ENCODE results near the gene LEMD1. TPM values are rescaled to one million over a fixed set of nuclear protein-coding genes. Genes with fewer than 3 reads are reported as not detected.

LEMD1 gene
- total and polyA plus RNA-seq, 3 donors from 2014 or later = 35.2 to 83.2 (median 71.1) TPM

- intact Hi-C loops (cut with DNase I; ENCODE audit: low total_unique reads) = no loop called here
- peak; percentile 46 for DNase-seq
- Histone ChIP-seq H3K36me3 (ENCODE audit: low read depth, missing control alignments) (no peaks in the 10 kb centered on the region), H3K27me3 (no peaks in the 10 kb centered on the region), H3K9me3 (no peaks in the 10 kb centered on the region), H3K4me3 (no peak overlapping the region), H3K4me1 (peaks cover 76% of the 10 kb centered on the region), H3K27ac (peak overlapping the region; percentile 4 to 24)
- 27 to 60% methylated on average over 3 of the region's 3 CpGs for WGBS, 2 donors
- no peak for TF ChIP-seq POLR2A (IDR thresholded peaks at IDR 0.05)
- TF ChIP-seq CTCF (IDR thresholded peaks at IDR 0.05) = no peak
Observed at GRCh38 chr1:205441716-205442050, 19.8 kb upstream of the LEMD1 start.

GRCh38 chr1:205441318-205441633, 19.4 kb upstream of the LEMD1 start:
- Histone ChIP-seq H3K36me3 (ENCODE audit: low read depth, missing control alignments) (no peaks in the 10 kb centered on the region), H3K27me3 (no peaks in the 10 kb centered on the region), H3K4me3 (no peak overlapping the region), H3K27ac (peak overlapping the region in 1 of 2 donors; percentile 24), H3K4me1 (peaks cover 73% of the 10 kb centered on the region), H3K9me3 (no peaks in the 10 kb centered on the region)
- TF ChIP-seq POLR2A (IDR thresholded peaks at IDR 0.05) (no peak), CTCF (IDR thresholded peaks at IDR 0.05) (no peak)
- WGBS, 2 donors = 67 to 87% methylated on average over 6 of the region's 6 CpGs
- DNase-seq = no peak
- intact Hi-C loops (cut with DNase I; ENCODE audit: low total_unique reads) = no loop called here

- 65 to 80% methylated on average over 13 to 15 of the region's 15 CpGs for WGBS, 2 donors
- TF ChIP-seq CTCF (IDR thresholded peaks at IDR 0.05) (no peak), POLR2A (IDR thresholded peaks at IDR 0.05) (no peak)
- H3K36me3 ChIP-seq (ENCODE audit: low read depth, missing control alignments) = no peaks in the 10 kb centered on the region
- intact Hi-C loops (cut with DNase I; ENCODE audit: low total_unique reads) = no loop called here
- peak; percentile 93 for DNase-seq
- H3K4me1 ChIP-seq = peaks cover 72% of the 10 kb centered on the region
- H3K4me3 ChIP-seq = no peak overlapping the region
- no peaks in the 10 kb centered on the region for H3K27me3 ChIP-seq
- peak overlapping the region; percentile 60 for H3K27ac ChIP-seq
- no peaks in the 10 kb centered on the region for H3K9me3 ChIP-seq
Observed at GRCh38 chr1:205440476-205441317, 18.8 kb upstream of the LEMD1 start.

- Histone ChIP-seq H3K36me3 (ENCODE audit: low read depth, missing control alignments) (no peaks in the 10 kb centered on the region), H3K4me1 (peaks cover 67% of the 10 kb centered on the region), H3K27me3 (no peaks in the 10 kb centered on the region), H3K4me3 (no peak overlapping the region), H3K9me3 (no peaks in the 10 kb centered on the region), H3K27ac (peak overlapping the region; percentile 60)
- WGBS, 2 donors = 54 to 79% methylated on average over 2 to 5 of the region's 5 CpGs
- DNase-seq = no peak
- no peak for TF ChIP-seq POLR2A (IDR thresholded peaks at IDR 0.05)
- TF ChIP-seq CTCF (IDR thresholded peaks at IDR 0.05) = no peak
- intact Hi-C loops (cut with DNase I; ENCODE audit: low total_unique reads) = no loop called here
Observed at GRCh38 chr1:205440121-205440475, 18.2 kb upstream of the LEMD1 start.
